Body of pancreas (tissue), 4 donors: ENCODE measurements around the gene TPD52L1. TPM values are rescaled to one million over a fixed set of nuclear protein-coding genes. Genes with fewer than 3 reads are reported as not detected.

ENCODE experiments used
- ATAC-seq: fragments of 150-250 bp; one replicate; pipeline ENCODE4 v1.9.1; 2016
- DNase-seq, 4 donors: peaks; one replicate each; pipeline ENCODE4 v3.0.0-alpha.2; 2019
- H3K27ac ChIP-seq, 4 donors: fragments of 200-600 bp; sonication (generic); 1 replicate in 3 of 4; 2 replicates in 1 of 4; pipeline versions ENCODE4 v1.5.1 to v1.6.1; 2016 to 2019; ENCODE audit warnings: mild to moderate bottlenecking in 1 of 4, mixed read lengths in 1 of 4, moderate library complexity in 1 of 4
- H3K27me3 ChIP-seq, 2 donors: fragments of 200-600 bp; sonication (generic); one replicate each; pipeline ENCODE4 v1.6.0; 2016; ENCODE audit warnings: mild to moderate bottlenecking in 1 of 2
- H3K36me3 ChIP-seq, 2 donors: fragments of 200-600 bp; sonication (generic); replicated peaks in 1 of 2; 2 replicates each; pipeline ENCODE4 v1.5.1; 2016; ENCODE audit warnings: low read depth in 2 of 2; ENCODE audit not compliant: insufficient read depth in 1 of 2
- H3K4me1 ChIP-seq: fragments of 200-600 bp; sonication (generic); one replicate; pipeline ENCODE4 v1.6.0; 2016
- H3K4me3 ChIP-seq, 2 donors: fragments of 200-600 bp; sonication (generic); 1 replicate in 1 of 2; 2 replicates in 1 of 2; pipeline ENCODE4 v1.5.1; 2016 to 2019
- H3K9me3 ChIP-seq, 3 donors: fragments of 200-600 bp; sonication (generic); 1 replicate in 2 of 3; 2 replicates in 1 of 3; pipeline ENCODE4 v1.5.1; 2016
- POLR2A ChIP-seq, 3 donors: fragments of 450-650 bp; IDR thresholded peaks; one replicate each; pipeline ENCODE4 v1.6.1; 2016; ENCODE audit warnings: antibody characterized with exemption in 3 of 3, mild to moderate bottlenecking in 2 of 3
- WGBS, 2 donors: methylation state at CpG; one replicate each; pipeline ENCODE4 v1.1.5; 2017; 5-methylcytosine and 5-hydroxymethylcytosine counted together
- intact Hi-C: fragments of 100-400 bp; cut with DNase I; formaldehyde crosslinking; loops from one replicate; pipeline ENCODE4 v1.15.1; 2023
- total RNA-seq, 2 donors: library from RNA; depleted of rRNA; stranded (reverse); fragments of >200 nt; gene quantifications; one replicate each; pipeline ENCODE4 v1.1.0, GENCODE V29; 2016
- TF ChIP-seq, protein P1 (sequence below), 7 experiments: fragments of 450-650 bp in 4 of 7; fragments of 200-600 bp in 3 of 7; sonication (generic) in 3 of 7; IDR thresholded peaks; one replicate each; pipeline ENCODE4 v1.5.1; 2016 to 2019; ENCODE audit warnings: antibody characterized with exemption in 7 of 7

The TPD52L1 gene
- total RNA-seq, 2 donors from 2014 or later = 33.3 to 101 TPM

DNA sequence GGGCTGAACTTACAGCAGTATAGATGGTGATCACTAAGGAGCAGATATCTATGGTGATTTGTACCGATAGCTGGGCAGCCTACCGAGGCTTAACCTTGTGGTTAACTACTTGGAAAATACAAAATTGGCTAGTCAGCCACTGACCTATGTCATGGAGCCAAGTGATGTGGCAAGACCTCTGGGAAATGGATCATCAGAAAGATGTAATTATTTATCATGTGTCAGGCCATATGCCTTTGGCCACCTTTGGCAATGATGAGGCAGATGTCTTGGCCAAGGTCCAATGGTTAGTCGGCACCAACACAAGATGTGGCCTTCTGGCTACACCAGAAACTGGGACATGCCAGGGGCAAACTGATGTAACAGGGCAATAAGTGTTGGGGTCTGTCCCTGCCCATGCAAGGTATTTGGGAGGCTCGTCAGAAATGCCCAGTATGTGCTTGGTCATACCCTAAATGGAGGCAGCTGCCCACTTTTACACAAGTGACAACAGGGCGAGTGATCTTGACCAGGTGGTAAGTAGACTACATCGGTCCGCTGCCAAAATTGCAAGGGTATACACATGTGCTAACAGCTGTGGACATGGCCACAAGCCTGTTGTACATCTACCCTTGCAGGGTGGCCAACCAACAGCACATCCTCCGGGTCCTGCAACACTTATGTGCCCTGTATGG lies 118.0 kb downstream of the TPD52L1 start:
- no peak for TF ChIP-seq POLR2A (IDR thresholded peaks at IDR 0.05)
- TF ChIP-seq, protein P1, sequence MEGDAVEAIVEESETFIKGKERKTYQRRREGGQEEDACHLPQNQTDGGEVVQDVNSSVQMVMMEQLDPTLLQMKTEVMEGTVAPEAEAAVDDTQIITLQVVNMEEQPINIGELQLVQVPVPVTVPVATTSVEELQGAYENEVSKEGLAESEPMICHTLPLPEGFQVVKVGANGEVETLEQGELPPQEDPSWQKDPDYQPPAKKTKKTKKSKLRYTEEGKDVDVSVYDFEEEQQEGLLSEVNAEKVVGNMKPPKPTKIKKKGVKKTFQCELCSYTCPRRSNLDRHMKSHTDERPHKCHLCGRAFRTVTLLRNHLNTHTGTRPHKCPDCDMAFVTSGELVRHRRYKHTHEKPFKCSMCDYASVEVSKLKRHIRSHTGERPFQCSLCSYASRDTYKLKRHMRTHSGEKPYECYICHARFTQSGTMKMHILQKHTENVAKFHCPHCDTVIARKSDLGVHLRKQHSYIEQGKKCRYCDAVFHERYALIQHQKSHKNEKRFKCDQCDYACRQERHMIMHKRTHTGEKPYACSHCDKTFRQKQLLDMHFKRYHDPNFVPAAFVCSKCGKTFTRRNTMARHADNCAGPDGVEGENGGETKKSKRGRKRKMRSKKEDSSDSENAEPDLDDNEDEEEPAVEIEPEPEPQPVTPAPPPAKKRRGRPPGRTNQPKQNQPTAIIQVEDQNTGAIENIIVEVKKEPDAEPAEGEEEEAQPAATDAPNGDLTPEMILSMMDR (IDR thresholded peaks at IDR 0.05) = no peak
- Histone ChIP-seq H3K9me3 (no peaks in the 10 kb centered on the region), H3K4me3 (no peak overlapping the region), H3K27ac (no peak overlapping the region), H3K36me3 (peaks cover 0 to 3% of the 10 kb centered on the region in 2 donors), H3K27me3 (no peaks in the 10 kb centered on the region), H3K4me1 (no peaks in the 10 kb centered on the region)
- ATAC-seq (no peak), DNase-seq (no peak)
- intact Hi-C loops = no loop called here
- WGBS, 2 donors = 79 to 91% methylated on average over 6 to 8 of the region's 8 CpGs

DNA sequence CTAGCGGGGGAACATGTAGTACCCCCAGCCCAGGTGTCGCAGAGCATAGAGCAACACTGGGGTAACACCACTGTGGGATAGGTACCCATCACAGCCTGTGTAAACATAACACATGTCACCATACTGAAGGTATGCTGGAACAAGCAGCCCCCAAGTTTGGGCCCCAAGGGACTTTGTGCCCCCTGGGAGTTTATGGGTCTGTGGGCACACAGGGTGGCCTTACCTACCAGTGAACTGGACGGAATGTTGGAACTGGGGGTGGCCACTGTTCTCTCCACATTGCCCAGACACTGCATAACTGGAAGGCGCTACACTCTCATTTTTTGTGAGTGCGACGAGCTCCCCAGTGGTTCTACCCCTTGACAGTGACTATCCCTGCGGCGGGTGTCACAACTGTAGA lies 119.7 kb downstream of the TPD52L1 start:
- intact Hi-C loops = no loop called here
- 96% methylated on average over 4 to 8 of the region's 8 CpGs for WGBS, 2 donors
- ATAC-seq = no peak
- Histone ChIP-seq H3K36me3 (peaks cover 0 to 3% of the 10 kb centered on the region in 2 donors), H3K27me3 (no peaks in the 10 kb centered on the region), H3K4me3 (no peak overlapping the region), H3K4me1 (no peaks in the 10 kb centered on the region), H3K27ac (no peak overlapping the region), H3K9me3 (no peaks in the 10 kb centered on the region)
- DNase-seq = no peak
- TF ChIP-seq, protein P1 (IDR thresholded peaks at IDR 0.05) = no peak
- no peak for TF ChIP-seq POLR2A (IDR thresholded peaks at IDR 0.05)

DNA sequence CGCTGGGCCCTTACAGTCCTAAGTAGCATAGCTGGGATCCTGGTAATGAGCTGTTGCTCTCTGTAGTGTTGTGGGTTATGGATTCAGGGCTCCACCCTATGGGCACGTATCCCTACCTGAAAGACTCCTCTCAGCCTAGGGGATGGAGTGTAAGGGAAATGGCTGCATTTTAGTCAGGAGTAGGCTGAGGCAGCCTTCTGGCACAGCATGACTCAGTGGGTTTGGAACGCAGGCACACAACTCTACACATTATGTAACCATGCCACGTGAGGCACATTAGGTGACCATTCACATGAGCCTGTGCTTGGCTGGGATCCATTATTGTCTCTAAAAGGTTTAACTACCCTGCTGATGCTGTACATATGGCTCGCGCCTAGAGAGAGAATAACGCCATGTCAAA lies 120.4 kb downstream of the TPD52L1 start:
- Histone ChIP-seq H3K27me3 (no peaks in the 10 kb centered on the region), H3K4me1 (no peaks in the 10 kb centered on the region), H3K36me3 (peaks cover 0 to 3% of the 10 kb centered on the region in 2 donors), H3K4me3 (no peak overlapping the region), H3K9me3 (no peaks in the 10 kb centered on the region), H3K27ac (no peak overlapping the region)
- ATAC-seq (peak; percentile 35), DNase-seq (peak in 3 of 4 donors; percentile 19 to 73 (median 28))
- 77 to 89% methylated on average over 6 to 7 of the region's 7 CpGs for WGBS, 2 donors
- TF ChIP-seq POLR2A (IDR thresholded peaks at IDR 0.05) = no peak
- TF ChIP-seq, protein P1 (IDR thresholded peaks at IDR 0.05) = no peak
- intact Hi-C loops = no loop called here

DNA sequence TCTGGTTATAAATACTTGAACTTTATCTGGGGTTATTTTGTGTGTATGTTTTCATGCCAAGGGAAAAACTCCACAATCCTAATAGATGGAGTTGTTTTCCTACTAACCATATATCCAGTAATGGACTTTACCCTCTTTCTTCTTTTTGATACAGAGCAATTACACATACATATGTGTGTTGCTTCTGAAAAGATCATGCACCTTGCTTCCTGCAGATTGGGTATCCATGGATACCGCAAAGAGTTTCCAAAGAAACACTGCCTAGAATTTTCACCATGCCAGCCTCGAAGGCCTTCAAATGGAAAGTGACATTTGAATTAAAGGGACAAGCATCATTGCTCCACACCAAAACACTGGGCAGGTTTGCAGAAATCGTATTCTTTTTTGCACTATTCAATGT lies 121.4 kb downstream of the TPD52L1 start:
- TF ChIP-seq, protein P1 (IDR thresholded peaks at IDR 0.05) = no peak
- no peak for TF ChIP-seq POLR2A (IDR thresholded peaks at IDR 0.05)
- no peaks in the 10 kb centered on the region for H3K9me3 ChIP-seq
- 63 to 74% methylated on average over 3 of the region's 3 CpGs for WGBS, 2 donors
- no peaks in the 10 kb centered on the region for H3K4me1 ChIP-seq
- H3K4me3 ChIP-seq = no peak overlapping the region
- H3K27me3 ChIP-seq = no peaks in the 10 kb centered on the region
- DNase-seq (no peak), ATAC-seq (peak; percentile 33)
- H3K27ac ChIP-seq = no peak overlapping the region
- intact Hi-C loops = no loop called here
- peaks cover 0 to 3% of the 10 kb centered on the region in 2 donors for H3K36me3 ChIP-seq

DNA sequence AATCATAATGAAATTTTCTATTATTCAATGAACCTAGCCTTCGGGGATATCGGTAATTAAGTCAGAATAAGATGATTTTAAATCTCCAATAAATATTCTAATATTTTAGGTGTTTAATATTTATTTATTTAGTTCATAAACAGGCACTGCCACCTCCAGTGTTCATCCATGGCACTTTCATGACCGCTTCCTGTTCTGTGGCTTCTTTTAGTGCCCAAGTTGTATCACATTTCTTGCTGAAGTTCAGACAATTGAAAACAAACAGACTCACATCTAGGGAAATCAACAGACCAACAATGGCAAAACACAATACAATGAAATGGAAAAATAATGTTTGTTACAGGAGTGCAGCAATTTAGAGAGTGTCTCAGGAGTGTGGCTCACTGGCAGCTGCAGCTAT lies 122.2 kb downstream of the TPD52L1 start:
- no peak overlapping the region for H3K27ac ChIP-seq
- no peak overlapping the region for H3K4me3 ChIP-seq
- intact Hi-C loops = no loop called here
- H3K4me1 ChIP-seq = no peaks in the 10 kb centered on the region
- H3K36me3 ChIP-seq = peaks cover 0 to 3% of the 10 kb centered on the region in 2 donors
- H3K27me3 ChIP-seq = no peaks in the 10 kb centered on the region
- no peak for ATAC-seq
- H3K9me3 ChIP-seq = no peaks in the 10 kb centered on the region
- no peak for DNase-seq
- WGBS, 2 donors = 92 to 96% methylated on average over 3 of the region's 3 CpGs
- TF ChIP-seq POLR2A (IDR thresholded peaks at IDR 0.05) = no peak
- TF ChIP-seq, protein P1 (IDR thresholded peaks at IDR 0.05) = no peak
